Measurements from ENCODE around the gene NABP1. TPM values are rescaled to one million over a fixed set of nuclear protein-coding genes. Genes with fewer than 3 reads are reported as not detected.

The NABP1 gene
- total RNA-seq, 2 donors from 2014 or later, result 94.1 to 98.6 TPM

DNA sequence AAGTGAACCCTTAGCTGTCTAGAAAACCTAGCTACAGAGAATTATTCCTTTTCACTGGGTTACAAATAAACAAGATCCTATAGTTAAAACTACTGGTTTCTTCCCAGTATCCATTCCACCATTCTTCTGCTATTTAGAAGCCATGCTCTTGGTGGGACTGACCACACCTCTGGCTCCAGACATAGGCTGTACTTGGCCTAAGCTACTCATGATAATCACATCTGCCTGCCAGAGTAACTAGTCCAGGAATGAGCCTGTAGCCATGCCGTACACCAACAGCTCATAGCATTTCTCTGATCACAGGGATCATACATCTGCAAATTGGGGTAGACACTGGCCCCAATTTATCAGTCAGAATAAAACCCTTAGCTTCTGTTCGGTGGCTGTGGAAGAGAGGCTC lies 33.7 kb downstream of the NABP1 start:
- Mint-ChIP-seq H3K36me3 (ENCODE audit: insufficient read depth in 2 of 2) (peaks cover 2 to 3% of the 10 kb centered on the region in 2 donors), H3K27me3 (ENCODE audit: low read depth) (no peaks in the 10 kb centered on the region), H3K27ac (no peak overlapping the region), H3K9me3 (no peaks in the 10 kb centered on the region), H3K4me1 (ENCODE audit: low read depth) (no peaks in the 10 kb centered on the region), H3K4me3 (no peak overlapping the region)
- ATAC-seq (replicated peaks in 1 of 2), result no peak
- DNase-seq, result no peak

DNA sequence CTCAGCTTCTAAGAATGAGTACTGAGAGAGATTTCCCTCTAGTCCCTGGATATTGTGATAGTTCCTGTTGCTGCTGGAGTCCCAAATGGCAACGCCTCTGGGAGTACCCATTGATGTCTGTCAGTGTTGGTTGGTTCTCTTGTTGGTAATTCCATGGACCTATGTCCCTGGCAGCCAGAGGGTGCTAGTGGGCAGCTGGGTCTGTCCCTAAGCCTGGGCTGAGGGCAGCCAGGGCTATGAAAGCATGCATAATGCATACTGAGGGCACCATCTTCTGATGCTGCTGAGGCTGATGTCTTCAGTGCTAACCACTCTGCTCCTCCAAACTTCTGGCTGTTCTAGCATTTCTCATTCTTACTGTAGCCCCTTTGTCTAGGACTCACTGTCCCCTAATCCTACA lies 35.9 kb downstream of the NABP1 start:
- Mint-ChIP-seq H3K27me3 (ENCODE audit: low read depth) (no peaks in the 10 kb centered on the region), H3K4me1 (ENCODE audit: low read depth) (no peaks in the 10 kb centered on the region), H3K27ac (no peak overlapping the region), H3K36me3 (ENCODE audit: insufficient read depth in 2 of 2) (peaks cover 2 to 3% of the 10 kb centered on the region in 2 donors), H3K9me3 (no peaks in the 10 kb centered on the region), H3K4me3 (no peak overlapping the region)
- ATAC-seq (replicated peaks in 1 of 2) (peak; percentile 40 to 50), DNase-seq (peak in 1 of 2 donors; percentile 12)

DNA sequence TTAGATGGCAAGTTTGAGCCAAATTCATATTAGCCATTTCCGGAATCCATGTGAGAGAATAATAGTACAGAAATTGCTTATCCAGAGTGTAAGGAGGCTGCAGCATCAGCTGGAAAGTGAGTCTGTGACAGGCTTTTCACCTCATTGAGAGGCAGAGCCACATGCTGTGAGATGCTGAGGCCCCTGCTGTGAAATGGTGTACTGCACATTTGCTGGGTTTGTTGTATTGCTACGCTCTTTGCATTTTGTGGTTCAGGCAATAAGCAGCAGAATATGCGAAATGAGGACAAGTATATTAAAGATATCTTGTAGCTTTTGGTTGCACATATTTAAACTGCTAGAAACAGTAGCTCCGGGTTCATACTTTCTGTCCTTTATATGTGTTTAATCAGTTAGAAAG lies 37.0 kb downstream of the NABP1 start:
- H3K9me3 Mint-ChIP-seq, result no peaks in the 10 kb centered on the region
- no peaks in the 10 kb centered on the region for H3K4me1 Mint-ChIP-seq (ENCODE audit: low read depth)
- H3K4me3 Mint-ChIP-seq, result no peak overlapping the region
- ATAC-seq (replicated peaks in 1 of 2) (no peak), DNase-seq (no peak)
- no peaks in the 10 kb centered on the region for H3K36me3 Mint-ChIP-seq (ENCODE audit: insufficient read depth in 2 of 2)
- no peak overlapping the region for H3K27ac Mint-ChIP-seq
- H3K27me3 Mint-ChIP-seq (ENCODE audit: low read depth), result no peaks in the 10 kb centered on the region

DNA sequence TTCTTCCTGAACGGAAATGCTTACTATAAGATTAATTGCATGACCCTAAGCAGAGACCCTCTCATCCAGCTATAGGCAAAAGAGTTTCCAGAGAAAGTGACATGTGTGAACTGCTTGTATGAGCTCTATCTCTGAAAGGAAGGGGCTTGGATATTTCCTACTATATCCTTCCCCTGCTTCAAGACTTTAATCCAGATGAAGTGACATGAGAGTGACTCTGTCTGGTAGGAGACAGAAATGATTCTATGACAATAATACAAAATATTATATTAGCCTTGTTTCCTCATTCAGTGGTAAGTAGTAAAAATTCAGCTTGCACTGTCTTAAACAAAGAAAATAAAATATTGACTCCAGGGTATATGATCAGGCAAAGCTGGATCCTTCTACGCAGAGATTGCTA lies 37.5 kb downstream of the NABP1 start:
- no peak for DNase-seq
- no peaks in the 10 kb centered on the region for H3K4me1 Mint-ChIP-seq (ENCODE audit: low read depth)
- no peak overlapping the region for H3K27ac Mint-ChIP-seq
- ATAC-seq (replicated peaks in 1 of 2), result no peak
- no peak overlapping the region for H3K4me3 Mint-ChIP-seq
- no peaks in the 10 kb centered on the region for H3K9me3 Mint-ChIP-seq
- no peaks in the 10 kb centered on the region for H3K36me3 Mint-ChIP-seq (ENCODE audit: insufficient read depth in 2 of 2)
- no peaks in the 10 kb centered on the region for H3K27me3 Mint-ChIP-seq (ENCODE audit: low read depth)

DNA sequence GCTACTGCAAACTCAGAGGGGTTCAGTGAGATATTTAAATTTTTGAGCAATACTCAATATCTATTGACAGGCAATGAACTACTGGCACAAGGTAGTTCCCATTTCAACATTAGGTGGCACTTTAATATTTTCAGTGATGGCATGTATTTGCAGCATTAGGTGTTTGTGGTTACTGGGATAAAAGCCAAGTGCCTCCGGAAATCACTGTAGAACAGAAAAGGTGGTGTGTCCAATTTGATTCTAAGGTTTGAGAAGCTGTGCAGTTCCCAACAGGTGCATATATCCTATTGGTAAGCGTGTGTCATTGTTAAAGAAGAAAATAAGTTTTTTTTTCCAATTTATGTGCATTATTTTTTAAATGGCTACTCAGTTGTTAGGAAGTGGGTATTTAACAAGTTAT lies 41.3 kb downstream of the NABP1 start:
- no peak for DNase-seq

DNA sequence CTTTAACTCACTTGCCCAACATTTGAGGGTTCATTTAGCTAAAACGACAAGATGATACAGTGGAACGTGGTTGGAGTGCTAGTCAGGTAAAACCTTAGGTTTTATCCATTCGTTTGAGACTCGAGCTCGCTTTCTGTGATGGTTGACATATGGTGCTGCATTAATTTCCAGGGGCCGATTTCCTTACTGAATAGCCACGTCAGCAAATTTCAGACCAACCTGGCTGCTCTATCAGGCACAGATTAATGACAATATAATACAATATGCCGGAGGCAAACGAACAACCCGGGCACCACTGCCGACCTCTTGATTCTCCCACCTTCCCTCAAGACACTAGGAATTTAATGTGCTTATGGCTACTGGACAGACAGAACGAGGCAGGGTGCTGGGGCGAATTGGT lies 42.0 kb downstream of the NABP1 start:
- no peaks in the 10 kb centered on the region for H3K27me3 Mint-ChIP-seq (ENCODE audit: low read depth)
- no peaks in the 10 kb centered on the region for H3K36me3 Mint-ChIP-seq (ENCODE audit: insufficient read depth in 2 of 2)
- H3K9me3 Mint-ChIP-seq, result no peaks in the 10 kb centered on the region
- H3K27ac Mint-ChIP-seq, result no peak overlapping the region
- DNase-seq (no peak), ATAC-seq (replicated peaks in 1 of 2) (no peak)
- no peak overlapping the region for H3K4me3 Mint-ChIP-seq
- no peaks in the 10 kb centered on the region for H3K4me1 Mint-ChIP-seq (ENCODE audit: low read depth)

More for the DNA sequence above, 41.3 kb downstream of the NABP1 start:
- Mint-ChIP-seq H3K27me3 (ENCODE audit: low read depth) (no peaks in the 10 kb centered on the region), H3K4me1 (ENCODE audit: low read depth) (no peaks in the 10 kb centered on the region), H3K4me3 (no peak overlapping the region), H3K9me3 (no peaks in the 10 kb centered on the region), H3K27ac (no peak overlapping the region), H3K36me3 (ENCODE audit: insufficient read depth in 2 of 2) (no peaks in the 10 kb centered on the region)
- no peak for ATAC-seq (replicated peaks in 1 of 2)

DNA sequence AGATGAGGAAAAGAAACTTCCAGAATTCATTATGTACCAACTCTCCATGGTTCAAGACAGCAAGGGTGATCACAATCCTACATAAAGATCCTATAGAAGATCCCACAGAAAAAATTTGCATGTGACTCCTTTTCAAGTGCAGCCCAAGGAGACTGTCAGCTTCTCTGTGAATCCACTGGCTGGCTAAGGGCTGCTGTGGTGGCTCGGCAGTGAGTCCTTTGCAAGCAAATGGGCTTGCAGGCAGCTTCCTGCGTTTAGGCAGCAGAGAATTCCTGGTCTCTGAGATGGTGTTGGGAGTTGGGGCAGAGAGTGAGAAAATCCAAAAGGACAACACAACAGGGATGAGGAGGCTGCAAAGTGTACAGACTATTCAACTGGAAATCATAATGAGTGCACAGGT lies 43.4 kb downstream of the NABP1 start:
- Mint-ChIP-seq H3K27ac (no peak overlapping the region), H3K4me1 (ENCODE audit: low read depth) (no peaks in the 10 kb centered on the region), H3K36me3 (ENCODE audit: insufficient read depth in 2 of 2) (no peaks in the 10 kb centered on the region), H3K9me3 (no peaks in the 10 kb centered on the region), H3K4me3 (no peak overlapping the region), H3K27me3 (ENCODE audit: low read depth) (no peaks in the 10 kb centered on the region)
- DNase-seq (no peak), ATAC-seq (replicated peaks in 1 of 2) (no peak)

DNA sequence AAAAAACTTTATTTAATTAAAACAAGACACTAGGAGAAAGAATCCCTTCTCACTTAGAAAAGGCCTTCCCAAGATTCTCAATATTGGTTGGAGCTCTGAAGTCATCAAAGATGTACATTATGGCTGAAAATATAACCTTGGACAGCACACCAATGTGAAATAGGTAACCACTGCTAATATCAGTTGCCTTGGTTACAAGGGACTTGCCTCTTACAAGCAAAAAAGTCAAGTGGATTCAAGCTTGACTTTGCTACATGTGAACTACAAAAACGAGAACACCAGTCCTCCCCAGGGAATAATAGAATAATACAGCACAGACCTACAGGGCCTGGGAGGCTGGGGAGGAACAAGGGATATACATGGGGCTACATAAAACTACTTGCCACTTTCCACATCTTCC lies 46.1 kb downstream of the NABP1 start:
- Mint-ChIP-seq H3K9me3 (no peaks in the 10 kb centered on the region), H3K4me3 (no peak overlapping the region), H3K36me3 (ENCODE audit: insufficient read depth in 2 of 2) (no peaks in the 10 kb centered on the region), H3K27ac (no peak overlapping the region), H3K27me3 (ENCODE audit: low read depth) (no peaks in the 10 kb centered on the region), H3K4me1 (ENCODE audit: low read depth) (no peaks in the 10 kb centered on the region)
- DNase-seq (no peak), ATAC-seq (replicated peaks in 1 of 2) (no peak)

DNA sequence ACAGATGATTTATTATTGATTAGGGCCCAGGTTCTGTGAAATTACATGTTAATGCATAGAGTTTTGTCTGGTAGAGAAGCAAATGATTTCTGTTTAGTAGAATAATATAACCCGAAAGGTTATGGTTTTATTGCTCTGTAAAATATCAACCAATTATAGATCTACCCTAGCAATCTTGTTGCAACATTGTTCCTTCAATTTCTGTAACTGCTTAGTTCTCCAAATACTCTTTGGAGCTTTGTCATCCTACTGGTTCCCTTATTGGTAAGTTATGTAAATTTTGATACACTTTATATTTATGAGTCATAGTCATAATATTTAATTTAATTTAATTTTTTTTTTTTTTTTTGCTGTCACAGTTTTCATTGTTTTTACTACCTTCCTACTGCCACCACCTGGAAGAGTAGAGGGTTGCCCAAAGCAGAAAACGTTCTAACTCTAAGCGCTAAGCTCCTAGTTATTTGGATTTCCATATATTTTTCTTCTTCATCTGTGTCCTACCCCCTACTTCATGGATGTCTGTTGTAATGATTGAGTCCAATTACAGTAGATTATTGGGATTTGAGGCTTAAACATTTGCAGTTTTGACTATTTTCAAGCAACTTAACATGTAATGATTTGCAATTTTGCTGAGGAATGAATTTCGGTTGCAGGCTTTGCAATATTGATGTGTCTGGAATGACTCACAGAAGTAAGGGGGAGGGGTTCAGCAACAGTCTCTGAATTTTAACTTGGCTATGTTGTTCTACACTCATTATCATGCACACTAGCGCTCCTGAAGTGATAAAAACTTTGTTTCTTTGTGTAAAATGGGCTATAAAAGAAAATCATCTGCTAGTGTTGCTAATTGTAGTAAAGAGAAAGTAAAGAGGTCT lies 51.1 kb downstream of the NABP1 start:
- DNase-seq (no peak), ATAC-seq (replicated peaks in 1 of 2) (peak in 1 of 2 donors; percentile 35)
- Mint-ChIP-seq H3K27ac (no peak overlapping the region), H3K9me3 (no peaks in the 10 kb centered on the region), H3K4me3 (no peak overlapping the region), H3K4me1 (ENCODE audit: low read depth) (no peaks in the 10 kb centered on the region), H3K36me3 (ENCODE audit: insufficient read depth in 2 of 2) (no peaks in the 10 kb centered on the region), H3K27me3 (ENCODE audit: low read depth) (no peaks in the 10 kb centered on the region)

DNA sequence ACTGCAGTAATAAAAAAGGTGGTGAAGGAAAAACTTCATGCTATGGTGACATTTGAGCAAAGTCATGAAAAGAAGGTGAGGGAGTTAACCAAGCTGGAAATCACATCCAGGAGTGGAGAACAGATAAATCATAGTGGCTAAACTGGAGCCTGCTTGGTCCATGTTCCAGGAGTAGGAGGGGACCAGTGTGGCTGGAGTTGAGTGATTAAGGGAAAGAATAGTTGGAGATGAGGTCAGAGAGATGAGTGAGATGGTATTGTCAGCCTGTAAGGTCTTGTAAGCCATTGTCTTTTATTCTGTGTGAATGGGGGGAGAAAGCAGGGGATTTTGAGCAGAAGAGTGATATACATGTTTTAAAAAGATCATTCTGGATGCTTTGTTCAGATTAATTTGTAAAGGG lies 52.3 kb downstream of the NABP1 start:
- Mint-ChIP-seq H3K27ac (no peak overlapping the region), H3K27me3 (ENCODE audit: low read depth) (no peaks in the 10 kb centered on the region), H3K4me3 (no peak overlapping the region), H3K36me3 (ENCODE audit: insufficient read depth in 2 of 2) (no peaks in the 10 kb centered on the region), H3K4me1 (ENCODE audit: low read depth) (no peaks in the 10 kb centered on the region), H3K9me3 (no peaks in the 10 kb centered on the region)
- ATAC-seq (replicated peaks in 1 of 2) (no peak), DNase-seq (no peak)

Other genes with a start within 250 kb of the NABP1 start
- not detected for gene CAVIN2, start 169.0 kb downstream of the NABP1 start, total RNA-seq

All from activated T-cell treated with anti-CD3 and anti-CD28 coated beads, Interleukin-2, amount 50 U/mL, for 72 hours (primary cell).